ENCODE measurements around the gene CSPG4. TPM values are rescaled to one million over a fixed set of nuclear protein-coding genes. Genes with fewer than 3 reads are reported as not detected.
"Not testable (repeated sequence)": the region's sequence is repeated elsewhere in the genome, so short reads cannot be mapped to it uniquely, and the experiment has no call there.

The CSPG4 gene
- total and polyA plus RNA-seq, 2 of the 4 experiments (the other 2 are of a cell fraction) = 12.4 to 28.4 TPM

GRCh38 chr15:75711495-75711894 lies 1.2 kb downstream of the CSPG4 start:
- H4K5ac ChIP-seq (ENCODE audit: low read depth, low read length); BruUV-seq (replicated peaks); H4K20me1 ChIP-seq (ENCODE audit: insufficient read depth, low read length); H3K18ac ChIP-seq (ENCODE audit: low read depth, low read length); H3K27me3 ChIP-seq (ENCODE audit: control insufficient read depth, insufficient read depth, low read length); H3K4me3 ChIP-seq (ENCODE audit: insufficient read depth, low read depth, low read length); H2AFZ ChIP-seq (replicated peaks; ENCODE audit: low read length, poor library complexity); H2BK20ac ChIP-seq (ENCODE audit: low read depth, low read length); H3K9me1 ChIP-seq (ENCODE audit: insufficient read depth, low read length); POLR2A ChIA-PET (ENCODE audit: unreplicated experiment); CTCF ChIA-PET; H3K9me3 ChIP-seq (ENCODE audit: control insufficient read depth, insufficient read depth, low read length); dilution Hi-C loops (cut with HindIII; ENCODE audit: low sequenced_read_pairs, unreplicated experiment); H3K27ac ChIP-seq (ENCODE audit: insufficient read depth, low read length); in situ Hi-C loops (cut with MboI; ENCODE audit: low sequenced_read_pairs); H3K9ac ChIP-seq (ENCODE audit: low read depth, low read length); H3K36me3 ChIP-seq (ENCODE audit: control insufficient read depth, insufficient read depth, low read length); intact Hi-C loops (cut with micrococcal nuclease); H2AK9ac ChIP-seq (replicated peaks; ENCODE audit: low read depth, low read length, poor library complexity): not testable (repeated sequence)
- 0% methylated on average over 1 of the region's 7 CpGs; no CpG with 5 or more reads in 1 of the 2 experiments for WGBS, 2 experiments (ENCODE audit: extremely low coverage in 2 of 2, insufficient read length in 1 of 2)
- H4K8ac ChIP-seq (ENCODE audit: low read depth in 2 of 2, low read length in 2 of 2) = peak overlapping the region in 1 of 2 experiments; percentile 28; a peak in 1 of 4 replicates
- H2BK5ac ChIP-seq (ENCODE audit: low read depth, low read length, poor library complexity, severe bottlenecking) = peak overlapping the region; percentile 38
- H3K14ac ChIP-seq (replicated peaks; ENCODE audit: low read depth, low read length) = peak overlapping the region; percentile 78
- H3K4ac ChIP-seq (ENCODE audit: low read depth, low read length) = peak overlapping the region; percentile 83
- H3K4me2 ChIP-seq (ENCODE audit: low read depth, low read length) = peak overlapping the region; percentile 55
- H2BK15ac ChIP-seq (ENCODE audit: low read depth, low read length) = peak overlapping the region; percentile 56; the same call in 1 of the 3 replicates
- 0 out of 2 replicates have a peak overlapping the region, but pooled peaks have one; percentile 38 for H3K56ac ChIP-seq (ENCODE audit: extremely low read depth, insufficient read depth, low read length)
- H3K23ac ChIP-seq (ENCODE audit: low read depth, low read length) = peak overlapping the region; percentile 75; the same call in 1 of the 2 replicates
- peak overlapping the region; percentile 96 for H2AK5ac ChIP-seq (ENCODE audit: low read depth, low read length)
- H4K91ac ChIP-seq (ENCODE audit: insufficient read depth, low read depth, low read length) = peak overlapping the region; percentile 38; the same call in 1 of the 2 replicates
- H2BK120ac ChIP-seq (ENCODE audit: low read depth, low read length) = 0 out of 2 replicates have a peak overlapping the region, but pooled peaks have one; percentile 60
- H3K4me1 ChIP-seq (ENCODE audit: control insufficient read depth, insufficient read depth, low read length) = peaks cover 18% of the 10 kb centered on the region
- DNase-seq (peak; percentile 53), ATAC-seq (ENCODE audit: low read depth) (peak; percentile 5; the same call in 1 of the 2 replicates)
- H3K79me1 ChIP-seq (ENCODE audit: low read depth in 1 of 2, low read length in 2 of 2) = peaks cover 4 to 32% of the 10 kb centered on the region in 2 experiments; a peak in 3 of 4 replicates

GRCh38 chr15:75710874-75711273 lies 1.8 kb downstream of the CSPG4 start:
- H3K9me3 ChIP-seq (ENCODE audit: control insufficient read depth, insufficient read depth, low read length); in situ Hi-C loops (cut with MboI; ENCODE audit: low sequenced_read_pairs); H2BK20ac ChIP-seq (ENCODE audit: low read depth, low read length); H3K36me3 ChIP-seq (ENCODE audit: control insufficient read depth, insufficient read depth, low read length); POLR2A ChIA-PET (ENCODE audit: unreplicated experiment); H3K14ac ChIP-seq (replicated peaks; ENCODE audit: low read depth, low read length); H4K91ac ChIP-seq (ENCODE audit: insufficient read depth, low read depth, low read length); H3K18ac ChIP-seq (ENCODE audit: low read depth, low read length); H2AK9ac ChIP-seq (replicated peaks; ENCODE audit: low read depth, low read length, poor library complexity); H3K9me1 ChIP-seq (ENCODE audit: insufficient read depth, low read length); H3K4me3 ChIP-seq (ENCODE audit: insufficient read depth, low read depth, low read length); H3K56ac ChIP-seq (ENCODE audit: extremely low read depth, insufficient read depth, low read length); H2AK5ac ChIP-seq (ENCODE audit: low read depth, low read length); dilution Hi-C loops (cut with HindIII; ENCODE audit: low sequenced_read_pairs, unreplicated experiment); H4K8ac ChIP-seq (ENCODE audit: low read depth in 2 of 2, low read length in 2 of 2); H3K4ac ChIP-seq (ENCODE audit: low read depth, low read length); H3K23ac ChIP-seq (ENCODE audit: low read depth, low read length); CTCF ChIA-PET; H2AFZ ChIP-seq (replicated peaks; ENCODE audit: low read length, poor library complexity); H4K5ac ChIP-seq (ENCODE audit: low read depth, low read length); H4K20me1 ChIP-seq (ENCODE audit: insufficient read depth, low read length); intact Hi-C loops (cut with micrococcal nuclease); H3K9ac ChIP-seq (ENCODE audit: low read depth, low read length); H2BK15ac ChIP-seq (ENCODE audit: low read depth, low read length); ATAC-seq (ENCODE audit: low read depth); BruUV-seq (replicated peaks); H2BK5ac ChIP-seq (ENCODE audit: low read depth, low read length, poor library complexity, severe bottlenecking); H3K27me3 ChIP-seq (ENCODE audit: control insufficient read depth, insufficient read depth, low read length); H2BK120ac ChIP-seq (ENCODE audit: low read depth, low read length); H3K27ac ChIP-seq (ENCODE audit: insufficient read depth, low read length): not testable (repeated sequence)
- peaks cover 18% of the 10 kb centered on the region for H3K4me1 ChIP-seq (ENCODE audit: control insufficient read depth, insufficient read depth, low read length)
- H3K4me2 ChIP-seq (ENCODE audit: low read depth, low read length) = peak overlapping the region; percentile 44; the same call in 1 of the 2 replicates
- peak; percentile 54 for DNase-seq
- peaks cover 4 to 38% of the 10 kb centered on the region in 2 experiments for H3K79me1 ChIP-seq (ENCODE audit: low read depth in 1 of 2, low read length in 2 of 2)
- WGBS, 2 experiments (ENCODE audit: extremely low coverage in 2 of 2, insufficient read length in 1 of 2) = no CpG with 5 or more reads among the region's 5 CpGs

Measured in IMR-90 (cell line).